GM21717 (cell line): ENCODE measurements around the gene GRIK2.

Experiments used
- ATAC-seq: cut with Tn5 transposase; IDR thresholded peaks from one replicate; pipeline ENCODE4 v1.9.1; 2021; ENCODE audit warnings: mild to moderate bottlenecking, moderate library complexity; ENCODE audit not compliant: unreplicated experiment

Gene GRIK2

DNA sequence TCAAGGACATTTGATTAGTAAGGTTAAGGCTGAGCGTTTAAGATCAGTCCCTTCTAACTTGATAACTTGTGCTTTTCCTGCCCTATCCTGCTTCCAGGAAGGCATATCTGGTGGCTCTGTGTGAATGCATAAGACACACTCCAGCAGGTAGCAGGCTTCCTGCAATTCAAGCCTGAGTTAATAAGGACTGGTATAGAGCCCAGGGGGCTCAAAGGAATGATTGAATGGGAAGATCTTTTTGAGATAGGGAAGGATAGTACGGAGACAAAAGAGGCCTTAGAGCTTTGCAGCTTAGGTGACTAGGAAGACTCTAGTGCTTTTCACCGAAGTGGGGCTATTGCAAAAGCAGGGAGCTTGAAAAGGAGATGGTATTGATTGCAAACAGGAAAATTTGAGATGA is 307.1 kb downstream of the GRIK2 start:
- ATAC-seq = no peak

GRCh38 chr6:101703311-101703710 is 309.8 kb downstream of the GRIK2 start:
- no peak for ATAC-seq

- ATAC-seq = no peak
These were observed 312.4 kb downstream of the GRIK2 start for GRCh38 chr6:101705866-101706265.

GRCh38 chr6:101706576-101706975 is 313.1 kb downstream of the GRIK2 start:
- no peak for ATAC-seq

GRCh38 chr6:101711518-101711917 is 318.0 kb downstream of the GRIK2 start:
- ATAC-seq = no peak

DNA sequence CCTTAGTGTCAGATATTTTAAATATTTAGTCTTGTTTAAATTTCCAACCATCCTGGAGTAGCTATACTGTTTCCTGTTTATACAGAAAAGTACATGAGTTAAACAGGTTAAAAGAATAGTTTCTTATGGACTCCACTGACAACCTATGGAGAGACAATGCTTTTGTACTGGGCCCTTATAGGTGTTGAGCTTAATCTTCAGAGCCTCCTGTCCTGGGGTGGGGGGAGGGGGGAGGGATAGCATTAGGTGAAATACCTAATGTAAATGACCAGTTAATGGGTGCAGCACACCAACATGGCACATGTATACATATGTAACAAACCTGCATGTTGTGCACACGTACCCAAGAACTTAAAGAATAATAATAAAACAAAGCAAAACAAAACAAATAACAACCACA is 322.9 kb downstream of the GRIK2 start:
- no peak for ATAC-seq

- no peak for ATAC-seq
These were observed 323.3 kb downstream of the GRIK2 start for GRCh38 chr6:101716810-101717209.

DNA sequence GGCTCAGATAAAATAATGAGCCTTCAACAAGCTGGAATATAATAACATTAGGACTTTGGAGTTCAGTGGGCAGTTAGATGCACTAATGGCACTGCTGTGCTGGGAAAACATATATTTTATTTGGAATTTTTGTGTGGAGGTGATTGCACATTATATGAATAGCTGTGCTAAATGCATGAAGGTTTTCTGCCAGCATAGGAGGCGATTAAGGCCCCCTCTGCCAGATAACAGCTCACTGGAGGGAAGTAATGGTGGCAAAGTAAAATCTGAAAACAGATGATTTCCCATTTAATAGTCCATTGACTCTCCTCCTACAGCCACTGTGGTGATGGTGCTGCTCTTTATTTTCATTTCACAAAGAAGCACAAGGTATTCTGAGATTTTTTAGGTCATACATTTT is 326.0 kb downstream of the GRIK2 start:
- ATAC-seq = no peak

GRCh38 chr6:101722471-101722870 is 329.0 kb downstream of the GRIK2 start:
- no peak for ATAC-seq

DNA sequence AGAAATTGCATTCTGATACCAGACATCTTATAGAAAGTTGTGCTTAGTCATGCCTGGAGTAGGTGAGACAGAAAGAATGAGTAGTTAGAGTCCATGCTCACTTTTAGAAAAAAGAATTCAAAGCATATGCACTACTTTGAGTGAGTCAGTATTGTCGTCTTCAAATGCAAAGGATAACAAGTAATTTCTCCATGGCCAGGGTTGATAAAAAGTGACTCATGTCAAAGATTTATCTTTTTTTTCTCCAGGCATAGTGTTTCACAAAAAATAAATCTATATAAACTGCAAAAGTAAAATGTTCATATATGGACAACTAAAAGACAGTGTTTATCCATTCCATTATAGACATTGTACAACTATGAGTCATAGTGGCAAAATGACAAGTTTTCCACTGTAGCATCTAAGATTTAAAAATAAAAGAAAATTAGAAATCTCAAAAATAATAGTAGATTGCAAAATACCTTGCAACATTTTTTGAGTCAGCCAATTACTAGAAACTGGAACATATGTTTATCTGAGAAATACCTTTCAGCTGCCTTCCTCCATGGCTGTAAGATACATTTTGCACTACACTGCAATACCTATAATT is 329.6 kb downstream of the GRIK2 start:
- no peak for ATAC-seq

GRCh38 chr6:101728388-101728787 is 334.9 kb downstream of the GRIK2 start:
- ATAC-seq = no peak

DNA sequence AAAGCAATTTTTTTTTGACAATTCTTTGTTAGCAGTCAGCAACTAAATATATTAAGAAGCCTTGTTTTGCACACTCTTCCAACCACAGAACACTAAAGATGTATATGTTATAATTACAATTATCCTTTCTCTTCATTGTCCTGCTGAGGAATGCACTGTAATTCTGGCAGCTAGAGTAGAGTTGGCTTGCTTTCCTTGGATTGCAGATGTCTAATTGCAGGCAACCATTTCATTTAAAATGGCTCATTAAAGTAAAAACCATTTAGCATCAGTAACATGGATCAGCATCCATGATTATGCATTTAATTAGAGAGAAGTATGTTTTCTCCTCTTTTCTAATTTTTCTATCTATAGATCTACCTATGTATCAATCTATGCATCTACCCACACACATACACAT is 335.4 kb downstream of the GRIK2 start:
- ATAC-seq = no peak

GRCh38 chr6:101730954-101731353 is 337.4 kb downstream of the GRIK2 start:
- ATAC-seq = no peak

DNA sequence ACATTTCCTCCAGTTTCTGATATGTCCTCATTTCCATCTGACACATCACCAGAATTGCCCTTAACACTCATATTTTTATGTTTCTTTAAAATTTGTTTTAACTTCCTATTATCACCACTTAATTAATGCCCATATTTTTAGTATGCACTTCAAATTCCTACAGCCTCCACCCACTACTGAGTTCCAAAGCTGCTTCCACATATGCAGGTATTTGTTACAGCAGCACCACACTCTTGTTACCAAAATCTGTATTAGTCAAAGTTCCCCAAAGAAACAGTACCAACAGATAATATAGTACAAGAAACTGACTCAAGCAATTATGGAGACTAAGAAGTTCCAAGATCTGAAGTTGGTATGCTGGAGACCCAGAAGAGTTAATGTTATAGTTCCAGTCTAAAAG is 340.4 kb downstream of the GRIK2 start:
- no peak for ATAC-seq

DNA sequence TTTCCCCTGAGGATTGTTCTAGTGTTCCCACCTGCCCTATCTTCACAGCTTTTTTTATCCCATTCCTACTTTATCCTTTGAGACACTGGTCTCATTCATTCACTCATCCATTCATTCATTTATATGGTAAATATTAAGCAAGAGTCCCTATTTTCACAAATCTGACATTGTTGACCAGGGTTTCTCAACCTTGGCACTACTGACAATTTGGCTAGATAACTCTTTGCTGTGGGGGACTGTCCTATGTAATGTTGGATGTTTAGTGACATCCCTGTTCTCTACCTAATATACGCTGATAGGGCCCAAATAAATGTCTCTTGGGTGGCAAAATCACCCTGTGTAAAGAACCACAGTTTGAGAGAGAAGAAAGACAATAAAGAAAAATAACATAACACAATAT is 345.0 kb downstream of the GRIK2 start:
- ATAC-seq = no peak

- no peak for ATAC-seq
These were observed 347.1 kb downstream of the GRIK2 start for GRCh38 chr6:101740631-101741030.

DNA sequence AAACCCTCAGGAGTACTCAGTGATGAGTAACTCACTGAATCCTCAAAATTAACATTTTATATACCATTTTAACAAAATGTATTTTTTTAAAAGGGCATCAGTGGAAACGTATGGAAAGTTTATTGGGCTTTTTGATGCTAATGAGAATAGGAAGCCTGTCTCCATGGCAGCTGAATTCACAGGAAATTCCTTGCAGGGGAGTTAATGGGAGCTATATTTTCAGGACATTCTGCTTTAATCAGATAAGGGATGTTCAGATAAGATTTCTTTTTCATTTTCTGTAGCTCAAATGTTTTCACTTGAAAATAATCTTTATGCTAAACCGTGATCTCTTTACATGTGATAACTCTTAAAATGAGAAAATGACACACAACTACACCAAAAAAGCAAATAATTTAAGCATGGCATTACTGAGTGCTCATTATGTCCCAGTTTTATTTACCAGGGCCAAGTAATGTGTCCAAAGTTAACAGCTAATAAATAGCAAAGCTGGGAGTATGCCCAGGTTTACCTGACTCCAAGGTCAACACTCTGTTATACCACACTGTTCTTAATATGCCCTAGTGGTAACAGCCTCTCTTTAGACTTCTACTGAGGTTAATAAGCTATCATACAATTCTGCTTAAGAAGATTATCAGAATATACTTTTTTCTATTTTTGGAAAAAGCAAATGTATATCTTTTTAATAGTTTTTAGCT is 348.1 kb downstream of the GRIK2 start:
- no peak for ATAC-seq

- no peak for ATAC-seq
These were observed 353.7 kb downstream of the GRIK2 start for GRCh38 chr6:101747160-101747559.

DNA sequence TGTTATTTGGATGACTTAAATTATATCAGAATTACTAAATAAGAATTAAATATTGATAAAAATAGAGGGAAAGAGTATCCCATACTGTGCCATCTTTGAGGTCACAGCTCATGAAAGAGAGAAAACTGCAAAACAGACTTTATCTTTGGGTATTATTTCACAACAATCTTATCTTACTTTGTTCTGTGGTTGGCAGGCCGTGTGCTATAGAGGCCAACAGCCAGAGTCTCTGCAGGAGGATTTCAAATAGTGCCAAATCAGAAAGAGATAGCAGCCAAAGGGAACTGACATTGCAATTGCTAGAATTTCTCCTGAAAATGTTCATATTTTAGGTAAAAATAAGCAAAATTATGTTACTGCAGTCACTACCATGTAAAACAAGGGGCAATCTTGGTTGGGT is 354.2 kb downstream of the GRIK2 start:
- ATAC-seq = no peak

DNA sequence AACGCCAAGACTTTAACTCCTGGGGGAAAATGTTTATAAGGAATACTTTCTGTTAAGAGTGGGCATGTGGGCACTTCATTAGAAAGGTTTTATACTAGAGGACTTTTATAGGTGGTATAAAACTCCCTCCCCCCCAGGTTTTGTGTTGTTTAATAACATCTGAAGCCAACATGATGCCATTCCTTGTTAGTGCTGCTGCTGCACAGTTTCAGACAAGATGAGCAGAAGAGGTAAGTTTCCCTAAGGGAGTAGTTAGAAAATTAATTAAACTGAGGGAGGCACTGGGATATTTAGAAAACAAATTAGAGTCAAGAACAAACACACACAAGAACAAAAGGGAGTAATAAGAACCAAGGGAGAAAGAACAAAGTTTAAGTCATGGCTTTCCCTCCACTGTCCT is 362.4 kb downstream of the GRIK2 start:
- no peak for ATAC-seq

DNA sequence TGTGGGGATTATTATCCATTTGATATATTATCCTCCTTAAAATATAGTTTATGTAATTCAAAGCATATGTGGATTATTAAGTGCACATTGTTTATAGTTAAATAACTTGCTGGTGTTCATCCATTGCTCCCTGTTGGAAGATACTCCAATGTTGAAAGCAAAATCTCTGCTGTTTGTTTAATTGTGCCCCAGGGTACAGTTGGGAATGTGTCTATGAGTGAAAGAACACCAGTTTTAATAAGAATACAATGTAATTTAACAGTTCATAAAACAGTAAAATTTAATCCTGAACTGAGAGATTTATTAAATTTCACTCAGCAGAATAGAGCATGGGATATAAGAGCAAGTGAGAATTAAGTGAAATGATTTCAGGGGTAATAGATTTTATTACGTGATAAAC is 364.9 kb downstream of the GRIK2 start:
- ATAC-seq = no peak

DNA sequence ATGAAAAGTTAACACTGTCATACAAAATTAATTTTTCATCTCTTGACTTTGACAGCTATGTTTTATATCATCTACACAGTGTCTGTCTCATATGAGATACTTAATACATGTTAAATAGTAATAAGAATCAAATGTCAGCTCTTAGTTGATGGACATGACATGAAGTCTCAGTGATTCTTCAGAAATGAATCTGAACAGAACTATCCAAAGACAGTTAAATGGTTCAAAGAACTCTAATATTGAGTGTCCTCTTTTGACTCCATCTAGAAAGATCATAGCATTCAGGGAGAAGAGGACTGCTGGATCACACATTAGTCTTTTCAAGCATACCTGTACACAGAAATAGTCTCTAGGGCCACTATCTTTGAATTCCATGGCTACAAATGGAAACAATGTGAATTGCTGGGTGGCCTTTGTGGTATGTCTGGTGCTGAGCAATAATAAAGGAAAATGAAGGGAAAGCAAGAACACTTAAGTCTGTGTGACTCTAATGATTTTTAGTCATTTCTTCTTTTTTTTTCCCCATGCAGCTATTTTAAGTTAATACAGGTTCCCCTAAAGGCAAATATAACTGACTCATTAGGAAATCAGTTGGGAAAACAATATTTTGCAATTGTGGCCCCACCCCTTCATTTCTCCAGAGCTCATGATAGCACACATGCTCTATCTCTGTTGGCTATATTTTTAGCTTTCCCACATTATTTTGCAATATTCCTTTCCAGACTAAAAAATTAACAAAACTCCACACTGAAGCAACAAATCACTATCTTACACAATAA is 367.5 kb downstream of the GRIK2 start:
- no peak for ATAC-seq
